GM21381 (cell line): Measurements from ENCODE around the gene FAM204A.

Experiments
- ATAC-seq: cut with Tn5 transposase; IDR thresholded peaks from one replicate; pipeline ENCODE4 v1.9.1; 2021; ENCODE audit warnings: mild to moderate bottlenecking, moderate library complexity; ENCODE audit not compliant: unreplicated experiment

The FAM204A gene

DNA sequence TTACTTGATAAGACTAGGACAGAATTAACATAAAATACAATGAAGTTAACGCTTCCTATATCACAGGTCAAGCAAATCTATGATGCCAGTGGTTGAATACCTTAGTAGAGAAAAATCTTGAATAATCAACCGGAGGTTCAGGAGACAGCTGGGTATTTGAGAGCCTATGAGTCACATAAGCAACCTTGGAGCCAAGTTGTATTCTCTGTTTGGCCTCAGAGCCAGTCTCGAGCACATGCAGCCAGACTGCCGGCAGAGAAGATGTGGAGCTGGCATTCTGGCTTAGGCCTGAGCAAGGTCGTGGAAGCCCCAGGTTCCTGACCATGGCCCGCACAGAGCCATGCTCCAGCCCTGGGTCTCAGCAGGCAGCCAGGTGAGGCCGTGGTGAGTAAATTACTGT lies 90.3 kb downstream of the FAM204A start:
- no peak for ATAC-seq

DNA sequence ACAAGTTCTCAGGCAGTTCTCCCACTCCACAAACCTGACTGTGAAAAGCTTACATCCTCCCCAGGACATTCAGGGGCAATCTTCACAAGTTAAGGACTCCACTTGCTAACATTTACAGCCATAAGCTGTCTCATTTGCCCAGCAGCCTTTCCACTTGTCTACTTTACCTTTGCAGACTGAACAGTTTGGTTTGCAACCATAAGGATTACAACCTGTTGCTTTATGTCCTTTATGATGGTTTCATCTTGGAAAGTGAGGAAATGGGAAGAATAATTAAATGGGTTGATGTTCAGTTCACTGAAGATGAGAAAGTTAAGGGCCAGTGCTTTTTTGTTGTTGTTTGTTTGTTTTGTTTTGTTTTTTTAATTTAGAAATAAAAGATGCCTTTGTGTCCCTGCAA lies 92.4 kb downstream of the FAM204A start:
- no peak for ATAC-seq
